OCI-M1 (cell line): ENCODE results near the gene PPP1R26.

Source experiments
- DNase-seq: peaks from one replicate; lab custom pipeline; 2025; lab: John Stamatoyannopoulos, UW

Gene PPP1R26

DNA sequence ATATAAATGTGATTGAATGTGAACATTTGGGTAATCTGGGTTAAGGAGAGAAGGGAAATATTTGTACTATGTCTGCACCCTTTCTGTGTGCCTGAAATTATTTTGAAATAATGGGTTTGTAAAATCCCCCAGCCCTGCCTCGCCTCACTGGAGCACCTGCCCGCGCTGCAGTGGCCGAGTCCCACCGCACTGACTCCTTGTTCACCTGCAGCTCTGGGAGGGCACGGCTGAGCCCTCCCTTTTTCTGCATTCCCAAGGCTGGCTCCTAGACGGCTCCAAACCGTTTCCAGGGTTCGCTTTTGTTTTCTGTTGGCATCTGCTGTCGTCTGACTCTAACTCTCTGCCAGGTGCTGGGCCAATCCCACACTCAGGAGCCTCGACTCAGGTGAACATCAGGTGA is 17.6 kb upstream of the PPP1R26 start:
- no peak for DNase-seq

GRCh38 chr9:135463140-135463539 is 16.4 kb upstream of the PPP1R26 start:
- DNase-seq: no peak

- no peak for DNase-seq
These were observed 15.4 kb upstream of the PPP1R26 start for GRCh38 chr9:135464181-135464580.

GRCh38 chr9:135468854-135469521 is 10.6 kb upstream of the PPP1R26 start:
- DNase-seq: peak; percentile 72

- DNase-seq: no peak
These were observed 7.6 kb upstream of the PPP1R26 start for GRCh38 chr9:135471791-135472640.

GRCh38 chr9:135473972-135474543 is 5.5 kb upstream of the PPP1R26 start:
- no peak for DNase-seq

GRCh38 chr9:135474915-135475314 is 4.7 kb upstream of the PPP1R26 start:
- DNase-seq: peak; percentile 15

DNA sequence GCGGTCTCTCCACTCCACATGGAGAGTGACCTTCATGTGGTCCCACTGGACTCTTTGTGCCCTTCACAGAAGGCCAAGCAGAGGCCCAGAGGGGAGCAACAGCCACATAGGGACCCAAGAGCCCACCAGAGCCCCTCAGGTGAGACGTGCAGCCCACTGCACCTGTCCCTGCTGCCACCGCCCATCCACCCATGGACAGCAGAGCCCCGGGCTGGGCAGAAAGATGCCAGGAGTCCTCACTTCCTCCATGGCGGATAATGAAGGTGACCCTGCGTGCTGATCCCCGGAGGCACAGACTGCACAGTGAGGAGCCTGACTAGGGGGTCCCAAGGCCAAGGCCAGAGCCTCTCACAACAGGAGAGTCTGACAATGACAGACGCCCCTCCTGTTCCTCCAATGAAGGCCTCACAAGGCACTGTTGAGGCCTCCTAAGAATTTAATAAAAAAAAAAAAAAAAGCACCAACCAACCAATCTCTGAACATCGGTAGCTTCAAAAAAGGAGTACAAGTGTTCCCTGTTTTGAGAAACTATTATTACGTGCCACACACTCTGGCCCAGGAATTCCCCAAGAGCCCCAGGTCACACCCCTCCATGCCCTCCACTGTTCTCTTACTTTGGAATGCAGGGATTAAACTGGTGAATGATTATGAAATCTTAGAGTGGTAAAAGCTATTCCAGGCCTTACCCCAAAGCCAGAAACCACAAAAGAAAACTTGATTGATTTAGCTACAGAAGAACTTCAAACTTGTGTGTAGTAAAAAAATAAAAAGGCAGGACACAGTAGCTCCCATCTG is 2.8 kb upstream of the PPP1R26 start:
- no peak for DNase-seq

DNA sequence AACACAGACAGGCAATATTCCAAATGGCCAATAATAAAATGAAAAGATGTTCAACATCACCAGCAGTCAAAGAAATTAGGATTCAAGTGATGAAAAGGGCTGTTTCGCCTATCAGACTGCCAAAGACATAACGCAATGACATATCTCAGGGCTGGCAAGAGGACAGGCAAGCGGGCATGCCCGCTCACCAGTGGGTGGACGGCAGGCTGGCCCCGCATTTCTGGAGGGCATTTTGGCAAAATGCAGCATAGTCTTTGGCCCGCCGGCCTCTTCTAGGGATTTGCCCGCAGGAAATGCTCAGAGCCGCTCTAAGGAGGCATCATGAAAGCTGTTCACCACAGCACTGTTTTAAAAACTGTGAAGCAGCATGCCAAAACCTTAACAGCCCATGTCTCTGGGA is 1.4 kb upstream of the PPP1R26 start:
- DNase-seq: no peak

GRCh38 chr9:135478829-135479468 is 633 bp upstream of the PPP1R26 start:
- peak; percentile 62 for DNase-seq

- DNase-seq: peak; percentile 45
These were observed 723 bp downstream of the PPP1R26 start for GRCh38 chr9:135480071-135480939.

- DNase-seq: no peak
These were observed 1.3 kb downstream of the PPP1R26 start for GRCh38 chr9:135480940-135481310.

- no peak for DNase-seq
These were observed 2.6 kb downstream of the PPP1R26 start for GRCh38 chr9:135482015-135482754.

DNA sequence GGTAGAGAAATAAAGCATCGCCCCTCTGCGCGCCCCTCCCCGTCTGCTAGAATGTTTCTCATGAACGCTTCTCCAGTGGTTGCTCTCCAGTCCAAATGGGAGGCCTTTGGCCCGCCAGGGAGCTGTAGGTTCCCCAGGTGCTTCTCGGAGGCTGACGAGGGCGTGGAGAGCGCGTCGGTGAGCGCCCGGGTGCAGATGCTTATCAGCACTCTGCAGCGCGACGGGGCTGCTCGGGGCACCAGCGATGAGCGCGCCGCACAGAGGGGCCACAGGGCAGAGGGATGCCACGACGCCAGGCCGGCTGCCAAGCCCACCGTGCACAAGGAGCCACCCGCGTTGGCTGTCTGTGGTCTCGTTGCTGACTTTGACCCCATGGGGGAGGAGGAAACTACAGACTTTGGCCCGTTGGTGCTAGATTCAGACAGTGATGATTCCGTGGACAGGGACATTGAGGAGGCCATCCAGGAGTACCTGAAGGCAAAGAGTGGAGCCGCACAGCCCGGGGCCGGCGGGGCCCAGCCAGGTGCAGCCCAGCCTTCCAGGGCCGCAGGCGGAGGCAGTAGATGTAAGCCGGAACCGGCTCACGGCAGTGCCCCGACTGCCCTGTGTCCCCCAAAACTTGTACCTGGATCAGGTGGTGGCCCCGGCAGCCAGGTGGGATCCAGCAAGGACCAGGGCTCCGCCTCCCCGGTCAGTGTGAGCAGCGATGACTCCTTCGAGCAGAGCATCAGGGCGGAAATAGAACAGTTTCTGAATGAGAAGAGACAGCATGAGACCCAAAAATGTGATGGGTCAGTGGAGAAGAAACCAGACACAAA is 5.1 kb downstream of the PPP1R26 start:
- no peak for DNase-seq

- DNase-seq: no peak
These were observed 5.8 kb downstream of the PPP1R26 start for GRCh38 chr9:135485385-135485784.

DNA sequence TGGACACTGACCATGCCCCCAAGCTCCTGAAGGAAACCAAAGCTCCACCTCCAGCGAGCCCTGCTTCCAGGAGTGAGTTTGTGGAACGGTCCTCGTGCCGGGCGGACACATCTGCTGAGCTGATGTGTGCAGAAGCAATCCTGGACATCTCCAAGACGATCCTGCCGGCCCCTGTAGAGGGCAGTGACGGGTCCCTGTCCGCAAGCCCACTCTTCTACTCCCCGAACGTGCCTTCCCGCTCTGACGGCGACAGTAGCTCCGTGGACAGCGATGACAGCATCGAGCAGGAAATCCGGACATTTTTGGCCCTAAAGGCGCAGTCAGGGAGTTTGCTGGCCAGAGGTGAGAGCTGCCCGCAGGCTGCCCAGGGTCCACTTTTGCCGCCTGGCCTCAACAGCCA is 6.2 kb downstream of the PPP1R26 start:
- no peak for DNase-seq

DNA sequence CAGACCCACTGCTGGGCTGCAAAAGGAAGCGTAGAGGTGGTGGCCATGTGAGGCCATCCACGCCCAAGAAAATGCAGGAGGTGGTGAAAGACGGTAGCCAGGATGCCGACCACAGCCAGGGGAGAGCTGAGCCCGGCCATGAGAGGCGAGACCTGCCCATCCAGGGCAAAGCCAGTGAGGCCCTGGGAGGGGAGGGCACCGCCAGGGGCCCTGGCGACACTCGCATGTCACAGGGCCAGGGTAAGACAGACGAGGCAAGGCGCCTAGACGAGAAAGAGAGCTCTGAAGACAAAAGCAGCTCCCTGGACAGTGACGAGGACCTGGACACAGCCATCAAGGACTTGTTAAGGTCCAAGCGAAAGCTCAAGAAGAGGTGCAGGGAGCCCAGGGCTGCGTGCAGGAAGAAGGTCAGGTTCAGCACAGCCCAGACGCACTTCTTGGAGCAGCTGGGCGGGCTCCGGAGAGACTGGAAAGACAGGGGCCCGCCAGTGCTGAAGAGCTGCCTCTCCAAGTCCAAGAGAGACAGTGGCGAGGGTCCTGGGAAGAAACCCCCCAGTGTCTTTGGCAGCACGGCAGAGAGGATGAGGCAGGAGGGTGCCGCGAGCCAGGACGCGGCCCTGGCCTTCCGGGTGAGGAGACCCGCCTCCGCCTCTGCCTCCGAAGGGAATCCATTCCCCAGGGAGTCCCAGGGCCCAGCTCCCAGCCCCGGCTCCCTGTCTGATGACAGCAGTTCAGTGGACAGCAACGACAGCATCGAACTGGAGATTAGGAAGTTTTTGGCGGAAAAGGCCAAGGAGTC is 6.9 kb downstream of the PPP1R26 start:
- no peak for DNase-seq

GRCh38 chr9:135487281-135488012 is 7.9 kb downstream of the PPP1R26 start:
- no peak for DNase-seq
